Stimulated activated CD4-positive, alpha-beta T cell treated with anti-CD3 and anti-CD28 coated beads, TNF-alpha, amount 100 ng/mL, for 1 hour (primary cell): Measurements from ENCODE around the gene KRT76.
"Not testable (repeated sequence)": the region's sequence is repeated elsewhere in the genome, so short reads cannot be mapped to it uniquely, and the experiment has no call there.

Experiments
- DNase-seq, 3 donors: peaks; one replicate each; pipeline ENCODE4 v3.0.0-alpha.2; 2020; ENCODE audit warnings: low read depth in 3 of 3, low spot score in 1 of 3

KRT76 gene

DNA sequence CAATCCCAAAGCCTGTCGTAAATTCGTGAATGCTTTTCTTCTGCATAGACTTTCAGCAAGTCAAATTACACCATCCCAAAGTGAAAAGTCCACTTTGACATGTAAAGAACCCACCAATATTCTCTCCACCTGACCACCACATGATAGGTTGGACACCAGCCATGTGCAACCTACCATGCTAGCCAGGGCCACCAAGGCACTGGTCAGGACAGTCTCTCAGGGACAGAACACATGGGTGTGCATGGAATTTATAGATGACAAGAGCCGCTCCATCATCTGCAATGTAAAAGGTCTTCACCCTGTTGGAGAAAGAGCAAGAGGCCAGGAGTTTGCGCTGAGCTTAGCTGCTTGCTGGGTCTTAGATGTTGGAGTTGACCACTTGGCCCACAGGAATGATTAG lies 5.4 kb upstream of the KRT76 start:
- no peak for DNase-seq

DNA sequence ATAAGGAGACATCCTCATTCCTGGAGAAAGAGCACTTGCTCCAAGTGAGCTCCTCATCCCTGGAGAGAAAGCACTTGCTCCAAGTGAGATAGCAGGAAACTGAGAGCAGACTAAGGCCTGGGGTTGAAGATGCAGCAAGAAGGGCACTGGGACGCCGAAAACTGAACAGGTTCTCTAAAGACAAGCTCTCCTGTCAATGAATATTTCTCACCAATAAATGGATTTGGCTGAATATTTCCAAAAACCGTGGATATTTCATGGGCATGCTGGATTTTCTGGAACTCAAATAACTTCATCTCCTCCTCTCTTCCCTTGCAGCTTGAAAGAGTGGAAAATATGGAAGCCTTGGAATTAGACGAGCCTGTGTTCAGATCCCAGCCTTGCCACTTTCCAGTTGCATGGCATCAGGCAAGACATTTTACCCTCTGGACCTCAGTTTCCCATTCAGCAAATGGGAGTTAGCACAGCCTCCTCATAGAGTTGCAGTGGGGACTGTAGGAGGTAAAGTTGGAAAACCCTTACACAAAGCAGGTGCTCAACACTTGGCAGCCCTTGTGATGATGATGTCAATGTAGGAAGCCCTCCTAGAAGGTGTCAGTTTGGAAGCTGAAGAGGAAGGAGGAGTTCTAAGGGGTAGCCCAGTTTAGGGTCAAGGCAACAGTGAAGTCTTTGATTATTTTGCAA lies 4.4 kb upstream of the KRT76 start:
- no peak for DNase-seq

DNA sequence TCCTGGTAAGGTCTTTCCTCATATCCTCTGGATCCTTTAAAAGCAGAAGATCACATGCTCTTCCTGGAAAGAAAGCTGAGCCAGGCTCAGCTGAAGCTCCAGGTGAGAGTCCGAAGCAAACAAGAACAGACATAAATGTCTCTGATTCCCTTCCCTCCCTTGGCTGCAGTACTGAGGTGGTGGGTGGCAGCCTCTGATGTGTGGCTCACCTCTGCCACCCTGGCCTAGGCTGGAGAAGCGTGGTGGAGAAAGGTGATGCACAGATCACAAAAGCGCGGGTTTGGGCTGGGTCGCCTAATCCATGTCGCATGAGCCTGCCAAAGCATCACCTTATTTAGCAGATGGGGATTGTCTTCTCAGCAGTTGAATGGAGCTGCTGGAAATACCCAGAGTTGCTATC lies 2.8 kb upstream of the KRT76 start:
- DNase-seq, result no peak

DNA sequence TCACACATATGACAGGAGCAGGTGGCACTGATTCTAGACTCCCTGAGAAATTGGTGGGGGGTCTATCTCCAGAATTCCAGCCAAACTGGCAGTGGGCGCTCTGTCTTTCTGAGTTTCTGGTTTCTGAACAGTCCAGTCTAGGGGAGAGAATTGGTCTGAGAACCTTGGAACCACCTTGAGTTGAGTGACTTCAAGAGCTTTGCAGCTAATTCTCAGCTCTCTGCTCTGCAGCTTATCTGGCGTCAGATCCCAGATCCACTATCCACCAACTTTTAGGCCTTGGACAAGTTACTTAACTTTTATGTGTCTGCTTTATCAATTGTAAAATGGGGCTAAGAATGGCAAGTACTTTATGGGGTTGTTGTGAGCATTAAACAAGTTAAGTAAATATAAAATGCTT lies 1.7 kb upstream of the KRT76 start:
- DNase-seq, result no peak

DNA sequence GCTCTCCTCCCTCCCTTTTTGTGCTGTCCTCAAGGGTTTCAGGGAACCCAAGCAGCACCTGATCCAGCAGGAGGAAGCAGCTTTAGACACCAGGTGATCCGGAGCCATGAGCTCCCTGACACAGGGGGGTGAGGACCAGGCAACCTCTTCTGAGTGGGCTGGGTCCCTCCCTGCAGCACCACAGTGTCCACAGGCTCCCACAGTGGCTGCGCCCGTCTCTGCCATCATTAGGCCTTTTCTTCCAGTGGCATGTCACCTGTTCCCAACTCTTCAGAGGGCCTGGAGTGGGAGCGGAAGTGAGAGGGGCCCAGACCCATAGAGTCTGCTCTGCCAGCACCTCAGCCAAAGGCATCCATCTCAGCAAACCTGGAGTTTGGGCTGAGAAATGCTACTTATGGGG lies 421 bp upstream of the KRT76 start:
- no peak for DNase-seq

DNA sequence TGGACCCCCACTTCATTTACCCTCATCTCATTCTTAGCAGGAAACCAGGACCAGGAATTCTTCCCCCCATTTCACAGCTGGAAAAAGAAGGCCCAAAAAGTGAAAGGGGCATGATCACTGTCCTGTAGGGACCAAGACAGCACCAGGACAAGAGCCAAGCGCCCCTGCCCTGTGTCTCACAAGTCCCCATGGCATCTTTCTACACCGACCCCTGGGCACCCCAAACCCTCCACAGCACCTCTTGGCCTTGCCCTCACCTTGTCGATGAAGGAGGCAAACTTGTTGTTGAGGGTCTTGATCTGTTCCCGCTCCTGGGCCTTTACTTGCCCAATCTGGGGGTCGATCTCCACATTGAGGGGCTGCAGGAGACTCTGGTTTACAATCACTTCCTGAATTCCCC lies 710 bp downstream of the KRT76 start:
- DNase-seq, result no peak

DNA sequence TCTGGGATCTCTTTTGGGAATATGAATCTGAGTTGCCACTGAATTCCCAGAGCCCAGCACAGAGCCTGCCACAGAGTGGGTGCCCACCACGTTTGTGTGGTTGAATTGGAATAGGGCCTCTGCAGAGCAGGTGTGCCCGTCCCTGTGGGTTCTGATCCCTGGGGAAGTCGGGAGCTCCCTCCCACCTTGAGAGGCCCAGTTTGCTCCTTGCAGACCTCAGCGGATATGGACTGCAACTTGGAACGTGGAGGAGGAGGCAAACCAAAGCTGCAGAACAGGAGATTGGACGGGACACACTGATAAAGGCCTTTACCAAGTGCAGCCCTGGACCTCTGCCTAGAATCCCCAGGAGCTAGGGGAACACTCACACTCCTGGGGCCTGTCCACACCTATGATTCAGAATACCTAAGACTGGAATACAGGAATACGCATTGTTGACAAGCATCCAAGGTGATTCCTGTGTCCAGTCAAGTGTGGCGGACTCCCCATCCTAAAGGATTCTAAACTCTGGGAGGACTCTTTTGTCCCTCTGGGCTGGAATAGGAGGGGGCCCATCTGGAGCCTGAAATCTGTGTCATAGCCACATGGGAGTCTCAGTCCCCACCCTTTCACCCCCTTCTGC lies 2.4 kb downstream of the KRT76 start:
- no peak for DNase-seq

DNA sequence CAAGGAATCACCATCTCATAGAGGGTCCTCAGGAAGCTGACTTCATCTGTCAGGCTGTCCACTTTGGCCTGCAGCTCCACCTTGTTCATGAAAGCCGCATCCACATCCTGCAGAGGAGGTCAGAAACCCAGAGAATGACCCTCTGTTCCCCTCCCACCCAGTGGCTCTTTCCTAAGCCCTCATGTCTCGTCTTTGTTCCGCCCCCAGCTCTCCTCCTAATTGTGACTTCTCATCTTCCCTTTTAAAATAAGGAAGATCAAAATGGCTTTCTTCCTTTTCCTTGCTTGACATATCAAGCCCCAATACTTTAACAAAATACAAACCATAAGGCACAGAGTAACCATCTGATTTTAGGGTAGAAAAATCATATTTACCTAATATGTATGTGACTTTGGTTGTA lies 4.4 kb downstream of the KRT76 start:
- DNase-seq, result no peak

DNA sequence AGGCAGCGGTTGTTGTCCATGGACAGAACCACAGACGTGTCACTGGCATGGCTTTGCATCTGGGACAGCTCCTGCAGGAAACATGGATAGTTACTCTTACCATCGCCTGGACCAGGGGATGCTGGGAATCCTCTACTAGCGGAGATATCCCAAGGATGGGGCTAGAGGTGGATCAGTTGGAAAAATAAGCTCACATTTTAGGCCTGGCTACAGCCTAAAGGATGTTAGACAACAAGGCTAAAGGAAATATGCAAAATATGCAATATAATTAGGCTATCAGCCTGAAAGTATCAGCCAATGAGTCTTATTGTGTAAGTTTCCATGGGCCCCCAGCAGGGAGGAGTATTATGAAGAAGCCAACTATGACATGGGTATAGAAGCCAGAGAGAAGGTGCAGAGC lies 5.0 kb downstream of the KRT76 start:
- no peak for DNase-seq

DNA sequence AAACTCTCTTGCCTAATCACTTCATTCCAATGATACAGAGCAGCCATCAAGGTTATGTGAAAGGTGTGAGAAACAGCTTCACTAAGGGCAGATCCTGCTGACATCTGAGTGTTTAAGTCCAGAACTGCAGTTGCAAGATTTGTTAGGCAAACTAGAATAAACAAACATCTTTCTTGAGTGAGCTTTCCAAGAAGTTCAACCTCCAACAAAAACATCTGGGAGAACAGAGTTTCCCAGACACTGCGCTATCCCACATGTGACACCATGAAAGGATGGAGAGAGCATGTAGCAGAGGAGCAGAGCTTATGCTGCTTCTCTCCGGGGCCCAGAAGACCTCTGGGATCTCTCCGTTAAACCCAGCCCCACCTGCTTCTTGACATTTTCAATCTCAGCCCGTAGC lies 5.6 kb downstream of the KRT76 start:
- no peak for DNase-seq

DNA sequence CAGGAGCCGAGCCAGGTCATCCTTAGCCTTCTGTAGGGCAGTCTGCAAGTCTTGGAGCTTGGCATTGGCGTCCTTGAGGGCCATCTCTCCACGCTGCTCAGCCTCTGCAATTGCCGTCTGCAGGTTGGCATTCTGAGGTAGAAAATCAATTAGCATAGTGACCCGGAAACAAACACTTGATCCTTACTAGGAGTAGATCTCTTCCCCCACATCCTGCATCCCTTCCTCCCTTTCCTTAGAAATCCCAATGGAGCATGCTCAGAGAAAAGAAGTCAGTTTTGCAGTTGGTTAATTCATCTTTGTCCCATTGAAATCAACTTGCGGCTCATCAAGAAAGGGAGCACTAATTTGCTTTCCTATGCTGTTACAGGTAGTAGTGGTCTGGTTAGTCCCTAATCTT lies 6.1 kb downstream of the KRT76 start:
- DNase-seq, result no peak

DNA sequence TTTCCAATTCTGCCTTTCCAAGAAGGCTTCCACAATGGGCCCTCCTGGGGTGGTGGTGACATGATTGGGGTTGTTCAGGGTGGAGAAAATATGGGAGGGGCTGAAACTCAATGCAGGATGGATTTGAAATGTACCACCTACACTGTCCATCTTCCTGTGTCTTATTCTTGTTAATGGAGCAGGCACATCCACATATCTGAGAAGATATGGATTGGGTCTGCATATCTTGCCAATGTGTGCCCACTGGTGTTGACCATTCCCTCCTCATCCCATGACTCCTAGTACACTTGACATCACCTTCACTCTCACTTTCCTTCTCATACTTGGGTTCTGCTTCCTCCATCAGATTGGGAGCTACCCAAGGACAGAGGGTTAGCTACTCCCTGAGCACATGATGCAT lies 7.2 kb downstream of the KRT76 start:
- DNase-seq, result no peak

DNA sequence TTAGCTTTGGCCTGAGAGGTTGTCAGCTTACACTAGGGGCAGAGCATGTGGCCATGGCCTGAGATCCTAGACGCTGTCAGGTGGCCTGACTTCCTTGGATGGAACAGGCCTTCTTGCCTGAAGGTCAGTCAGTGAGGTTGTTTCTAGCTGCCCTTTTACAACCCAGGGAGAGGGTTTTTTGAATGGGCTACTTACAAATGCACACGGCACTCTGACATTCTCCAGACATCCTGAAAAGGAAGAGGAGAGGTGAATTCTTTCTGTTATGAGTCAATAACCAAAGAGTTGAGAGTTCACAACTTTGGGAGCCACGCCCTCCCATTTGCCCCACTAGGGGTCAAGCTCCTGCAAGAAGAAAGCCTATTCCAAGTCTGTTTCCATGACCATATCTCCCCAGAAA lies 7.8 kb downstream of the KRT76 start:
- DNase-seq, result no peak

DNA sequence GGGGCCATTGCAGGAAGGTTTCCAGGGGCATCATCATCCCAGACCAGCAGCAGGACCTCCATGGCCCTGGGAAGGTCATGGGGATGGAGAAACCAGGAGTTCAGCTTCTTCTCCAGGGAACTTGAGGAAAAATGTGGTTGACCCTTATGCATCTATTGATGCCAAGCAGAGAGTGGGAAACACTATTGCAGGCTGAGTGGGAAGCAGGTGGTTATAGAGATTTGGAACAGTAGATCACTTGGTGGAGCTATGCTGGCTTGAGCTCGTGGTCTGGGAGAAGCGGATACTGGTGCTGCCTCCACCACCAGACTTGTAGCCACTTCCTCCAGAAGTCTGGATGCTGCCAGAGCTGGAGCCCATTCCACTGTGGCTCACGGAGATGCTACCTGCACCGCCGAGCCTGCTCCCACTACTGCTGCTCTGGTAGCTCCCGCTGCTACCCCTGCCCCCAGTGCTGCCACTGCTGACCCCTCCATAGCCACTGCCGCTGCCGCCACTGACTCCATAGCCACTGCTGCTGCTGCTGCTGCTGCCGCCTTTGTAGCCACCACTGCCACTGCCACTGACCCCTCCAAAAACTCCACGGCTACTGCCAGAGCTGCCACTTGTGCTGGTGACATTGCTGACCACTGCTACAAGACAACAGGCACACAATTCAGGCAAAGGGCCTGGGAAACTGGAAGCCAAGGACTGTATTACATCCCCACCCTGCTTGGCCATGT lies 8.5 kb downstream of the KRT76 start:
- no peak for DNase-seq

DNA sequence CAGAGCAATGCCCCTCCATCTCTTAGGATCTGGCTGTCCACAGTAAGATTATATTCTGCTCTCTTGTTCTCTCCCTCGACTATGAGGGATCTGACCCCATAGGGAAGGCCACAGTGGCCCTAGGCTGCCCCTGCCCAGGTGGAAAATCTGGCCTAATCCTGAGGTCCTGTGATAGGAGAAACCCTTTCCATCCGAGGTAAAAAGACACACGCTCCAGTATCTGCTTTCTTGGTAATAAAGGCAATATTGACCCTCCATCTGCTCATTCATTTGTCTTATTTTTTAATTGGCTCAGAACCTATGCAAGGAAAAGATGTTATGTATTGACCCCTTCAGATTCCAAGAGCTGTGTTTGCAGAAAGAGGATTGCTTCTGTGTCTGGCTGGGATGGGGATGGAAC lies 9.7 kb downstream of the KRT76 start:
- DNase-seq, result no peak

DNA sequence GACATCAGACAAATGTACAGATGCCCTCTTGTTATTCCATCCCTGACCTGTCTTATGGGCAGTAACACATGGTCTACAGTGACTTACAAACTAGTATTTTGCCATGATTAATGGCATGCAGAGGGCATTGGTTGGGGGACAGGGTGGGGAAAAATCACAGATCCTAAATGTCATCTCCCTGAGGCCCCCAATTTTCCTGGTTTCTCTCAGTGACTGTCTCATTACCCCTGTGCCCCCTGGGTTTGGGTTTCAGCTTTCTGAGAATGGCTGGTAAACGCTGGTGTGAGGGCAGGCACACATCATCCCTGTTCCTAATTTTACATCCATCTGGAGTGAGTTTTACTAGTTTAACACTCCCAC lies 10.1 kb downstream of the KRT76 start:
- DNase-seq, result no peak

DNA sequence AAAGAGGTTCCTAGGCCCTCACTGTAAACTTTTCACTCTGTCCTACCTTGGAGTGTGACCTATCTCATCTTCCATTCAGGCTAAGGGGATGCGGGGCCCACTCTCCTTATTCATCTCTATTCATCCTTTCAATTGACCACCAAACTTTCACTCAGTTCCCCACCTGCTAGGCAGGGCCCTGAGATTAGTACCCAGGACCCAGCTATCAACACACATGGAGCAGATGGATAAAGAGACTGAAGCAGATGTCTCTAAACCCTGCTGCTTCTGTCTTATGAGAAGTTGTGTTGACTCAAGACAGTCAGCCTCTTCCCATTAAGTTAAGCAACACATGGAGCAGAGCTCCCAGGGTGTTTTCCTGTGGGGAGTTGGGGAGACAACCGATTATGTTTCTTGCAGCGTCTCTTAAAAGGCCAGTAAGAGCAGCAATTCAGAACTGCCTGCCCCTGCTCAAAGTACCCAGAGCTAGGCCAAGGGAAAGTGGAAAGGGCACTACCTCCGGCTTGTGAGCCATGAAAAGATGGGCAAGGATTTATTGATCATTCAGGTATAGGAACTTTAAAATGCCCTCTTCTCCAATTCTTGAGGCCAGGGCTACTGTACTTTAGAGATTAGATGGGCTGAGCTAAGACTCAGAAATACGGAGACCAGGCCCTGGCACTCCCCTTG lies 10.7 kb downstream of the KRT76 start:
- DNase-seq, result no peak

DNA sequence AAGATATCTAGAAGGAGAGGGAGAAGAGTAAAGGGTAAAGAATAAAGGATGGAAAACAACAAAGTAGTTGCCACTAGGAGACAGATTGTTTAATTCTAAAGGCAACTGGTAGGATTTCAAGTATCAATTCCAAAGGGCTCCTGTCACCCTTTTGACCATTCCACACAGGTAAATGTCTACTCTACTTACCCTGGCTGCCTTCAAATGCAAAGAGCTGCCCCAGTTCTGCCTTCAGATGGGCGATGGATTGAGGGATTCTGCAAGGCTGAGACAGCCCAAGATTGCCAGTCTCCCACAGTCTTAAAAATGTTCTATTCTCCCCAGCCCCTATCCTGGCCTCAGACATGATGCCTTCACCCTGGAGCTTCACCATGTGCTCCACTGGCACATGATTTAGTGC lies 11.4 kb downstream of the KRT76 start:
- no peak for DNase-seq

DNA sequence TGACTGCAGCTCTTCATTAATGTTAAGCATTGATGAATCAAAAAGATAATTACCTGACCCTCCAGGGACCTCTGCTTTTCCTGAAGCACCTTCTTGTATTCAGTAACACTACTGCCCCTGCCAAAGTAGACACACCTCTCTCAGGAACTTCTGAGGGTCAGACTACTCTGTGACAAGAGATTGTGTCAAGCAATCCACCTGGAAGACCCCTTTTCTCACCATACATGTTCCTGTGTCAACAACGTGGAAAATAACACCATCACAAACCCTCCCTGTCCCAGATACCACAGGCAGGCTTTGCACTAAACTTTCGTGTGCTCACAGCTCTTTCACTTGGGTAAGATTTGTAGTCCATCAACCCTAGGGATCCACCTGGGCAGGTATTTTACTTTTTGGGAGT lies 13.2 kb downstream of the KRT76 start:
- no peak for DNase-seq

DNA sequence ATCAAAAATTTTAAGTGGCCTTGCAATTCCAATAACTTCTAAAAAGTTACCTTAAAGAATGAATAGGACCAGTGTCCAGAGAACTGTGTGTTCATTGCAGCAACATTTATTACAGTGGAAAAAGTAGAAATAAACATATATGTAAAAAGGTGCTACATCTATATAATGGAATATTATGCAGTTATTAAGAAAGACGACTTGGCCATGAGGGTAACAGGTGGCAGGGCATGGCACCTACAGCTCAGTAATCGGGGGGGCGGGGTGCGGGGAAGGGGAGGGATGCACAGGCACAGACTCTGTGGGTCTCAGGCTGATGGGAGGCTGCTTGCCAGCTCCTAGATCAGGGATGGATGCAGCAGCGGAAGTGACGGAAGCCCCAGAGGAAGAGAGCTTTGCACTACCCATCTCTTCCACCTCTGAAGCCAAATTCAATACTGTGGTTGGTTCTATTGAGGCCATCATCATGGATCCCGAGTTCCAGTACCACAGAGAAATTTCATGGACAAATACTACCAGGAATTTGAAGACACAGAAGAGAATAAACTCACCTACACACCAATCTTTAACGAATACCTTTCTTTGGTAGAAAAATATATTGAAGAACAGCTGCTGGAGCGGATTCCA lies 14.0 kb downstream of the KRT76 start:
- no peak for DNase-seq

DNA sequence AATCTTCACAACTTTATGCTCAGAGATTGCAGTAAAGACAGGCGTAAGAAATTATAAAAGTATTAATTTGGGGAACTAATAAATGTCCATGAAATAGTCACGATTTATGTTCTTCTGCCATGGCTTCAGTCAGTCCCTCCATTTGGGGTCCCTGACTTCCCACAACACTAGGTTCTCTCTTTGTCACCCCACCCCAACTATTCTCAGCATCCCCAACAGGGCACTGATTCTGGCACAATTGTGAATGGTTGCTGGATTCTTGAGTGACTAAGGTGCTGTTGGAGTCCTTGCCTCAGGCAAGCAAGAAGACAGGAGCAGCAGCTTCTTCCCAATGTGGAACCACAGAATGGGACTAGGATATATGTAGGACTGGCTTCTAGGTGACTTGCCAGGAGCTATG lies 15.3 kb downstream of the KRT76 start:
- no peak for DNase-seq

DNA sequence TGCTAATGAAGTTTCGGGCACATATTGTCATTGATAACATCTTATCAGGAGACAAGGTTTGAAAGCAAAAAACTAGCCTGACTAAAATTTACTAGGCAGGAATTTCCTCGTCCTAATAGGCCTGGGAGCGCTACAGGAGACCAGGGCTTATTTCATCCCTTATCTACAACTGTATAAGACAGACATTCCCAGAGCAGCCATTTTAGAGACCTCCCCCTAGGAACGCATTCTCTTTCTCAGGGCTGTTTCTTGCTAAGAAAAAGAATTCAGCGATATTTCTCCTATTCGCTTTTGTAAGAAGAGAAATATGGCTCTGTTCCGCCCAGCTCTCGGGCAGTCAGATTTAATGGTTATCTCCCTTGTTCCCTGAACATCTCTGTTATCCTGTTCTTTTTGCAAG lies 15.9 kb downstream of the KRT76 start:
- DNase-seq, result not testable (repeated sequence)
